Type B pancreatic cell (in vitro differentiated cells): Measurements from ENCODE around the gene BAG1. TPM values are rescaled to one million over a fixed set of nuclear protein-coding genes. Genes with fewer than 3 reads are reported as not detected.

Experiments
- DNase-seq: peaks from one replicate; pipeline ENCODE4 v3.0.0; 2021; ENCODE audit warnings: mixed read lengths; ENCODE audit not compliant: unreplicated experiment; ENCODE audit errors: extremely low spot score
- H3K27ac Mint-ChIP-seq: 2 replicates; pipeline ENCODE4 v1.8.0; 2021; ENCODE audit warnings: mild to moderate bottlenecking, mixed read lengths
- H3K27me3 Mint-ChIP-seq: 2 replicates; pipeline ENCODE4 v1.8.0; 2021; ENCODE audit warnings: mixed read lengths
- H3K36me3 Mint-ChIP-seq: 2 replicates; pipeline ENCODE4 v1.8.0; 2021; ENCODE audit warnings: mixed read lengths
- H3K4me1 Mint-ChIP-seq: one replicate; pipeline ENCODE4 v1.8.0; 2021; ENCODE audit warnings: mixed read lengths; ENCODE audit not compliant: unreplicated experiment
- H3K4me3 Mint-ChIP-seq: 2 replicates; pipeline ENCODE4 v1.8.0; 2021; ENCODE audit warnings: mild to moderate bottlenecking, mixed read lengths
- H3K9me3 Mint-ChIP-seq: 2 replicates; pipeline ENCODE4 v1.8.0; 2021; ENCODE audit warnings: mixed read lengths
- CTCF ChIP-seq: fragments of 200-600 bp; sonication (generic); conservative IDR thresholded peaks from 2 replicates; pipeline ENCODE4 v1.5.0; 2021; ENCODE audit warnings: antibody characterized with exemption, mild to moderate bottlenecking
- total RNA-seq: library from RNA; stranded (reverse); gene quantifications from 2 replicates; pipeline ENCODE4 v1.2.1, GENCODE V29; 2021; ENCODE audit warnings: low replicate concordance

Gene BAG1
- total RNA-seq, 1 donor from 2014 or later, result 92.6 TPM

- Mint-ChIP-seq H3K27ac (no peak overlapping the region), H3K27me3 (no peaks in the 10 kb centered on the region), H3K4me3 (no peak overlapping the region), H3K4me1 (no peaks in the 10 kb centered on the region), H3K9me3 (no peaks in the 10 kb centered on the region), H3K36me3 (peaks cover 18% of the 10 kb centered on the region)
- DNase-seq, result no peak
- no peak for TF ChIP-seq CTCF
Observed at GRCh38 chr9:33257276-33257675, 7.2 kb downstream of the BAG1 start.

GRCh38 chr9:33256236-33256635, 8.3 kb downstream of the BAG1 start:
- DNase-seq, result no peak
- H3K4me1 Mint-ChIP-seq, result no peaks in the 10 kb centered on the region
- no peak overlapping the region for H3K27ac Mint-ChIP-seq
- no peaks in the 10 kb centered on the region for H3K27me3 Mint-ChIP-seq
- peaks cover 18% of the 10 kb centered on the region for H3K36me3 Mint-ChIP-seq
- TF ChIP-seq CTCF, result no peak
- no peaks in the 10 kb centered on the region for H3K9me3 Mint-ChIP-seq
- H3K4me3 Mint-ChIP-seq, result no peak overlapping the region

GRCh38 chr9:33255471-33255870, 9.0 kb downstream of the BAG1 start:
- no peak for TF ChIP-seq CTCF
- H3K27ac Mint-ChIP-seq, result no peak overlapping the region
- H3K27me3 Mint-ChIP-seq, result no peaks in the 10 kb centered on the region
- DNase-seq, result no peak
- peaks cover 15% of the 10 kb centered on the region for H3K36me3 Mint-ChIP-seq
- no peaks in the 10 kb centered on the region for H3K4me1 Mint-ChIP-seq
- no peak overlapping the region for H3K4me3 Mint-ChIP-seq
- H3K9me3 Mint-ChIP-seq, result no peaks in the 10 kb centered on the region

- Mint-ChIP-seq H3K27ac (no peak overlapping the region), H3K4me1 (no peaks in the 10 kb centered on the region), H3K36me3 (peaks cover 15% of the 10 kb centered on the region), H3K9me3 (no peaks in the 10 kb centered on the region), H3K27me3 (no peaks in the 10 kb centered on the region), H3K4me3 (no peak overlapping the region)
- no peak for DNase-seq
- no peak for TF ChIP-seq CTCF
Observed at GRCh38 chr9:33255014-33255413, 9.5 kb downstream of the BAG1 start.

- no peaks in the 10 kb centered on the region for H3K27me3 Mint-ChIP-seq
- no peaks in the 10 kb centered on the region for H3K9me3 Mint-ChIP-seq
- H3K36me3 Mint-ChIP-seq, result peaks cover 11% of the 10 kb centered on the region
- H3K4me3 Mint-ChIP-seq, result no peak overlapping the region
- TF ChIP-seq CTCF, result no peak
- DNase-seq, result no peak
- no peaks in the 10 kb centered on the region for H3K4me1 Mint-ChIP-seq
- no peak overlapping the region for H3K27ac Mint-ChIP-seq
Observed at GRCh38 chr9:33254211-33254610, 10.3 kb downstream of the BAG1 start.

GRCh38 chr9:33250458-33250995, 14.0 kb downstream of the BAG1 start:
- Mint-ChIP-seq H3K27ac (no peak overlapping the region), H3K4me3 (no peak overlapping the region)
- TF ChIP-seq CTCF, result no peak

More at GRCh38 chr9:33250458-33250995, 14.0 kb downstream of the BAG1 start:
- no peaks in the 10 kb centered on the region for H3K9me3 Mint-ChIP-seq
- no peaks in the 10 kb centered on the region for H3K4me1 Mint-ChIP-seq
- no peak for DNase-seq
- H3K27me3 Mint-ChIP-seq, result no peaks in the 10 kb centered on the region
- peaks cover 9% of the 10 kb centered on the region for H3K36me3 Mint-ChIP-seq
